Measurements from ENCODE around the gene PTPRN2. TPM values are rescaled to one million over a fixed set of nuclear protein-coding genes. Genes with fewer than 3 reads are reported as not detected.
"Not testable (repeated sequence)": the region's sequence is repeated elsewhere in the genome, so short reads cannot be mapped to it uniquely, and the experiment has no call there.

The PTPRN2 gene
- total RNA-seq, 1 experiment from 2014 or later, result 2.9 TPM

- DNase-seq (ENCODE audit: extremely low read depth, low read depth), result no peak
Observed at GRCh38 chr7:158428837-158429753, 158.5 kb downstream of the PTPRN2 start.

DNA sequence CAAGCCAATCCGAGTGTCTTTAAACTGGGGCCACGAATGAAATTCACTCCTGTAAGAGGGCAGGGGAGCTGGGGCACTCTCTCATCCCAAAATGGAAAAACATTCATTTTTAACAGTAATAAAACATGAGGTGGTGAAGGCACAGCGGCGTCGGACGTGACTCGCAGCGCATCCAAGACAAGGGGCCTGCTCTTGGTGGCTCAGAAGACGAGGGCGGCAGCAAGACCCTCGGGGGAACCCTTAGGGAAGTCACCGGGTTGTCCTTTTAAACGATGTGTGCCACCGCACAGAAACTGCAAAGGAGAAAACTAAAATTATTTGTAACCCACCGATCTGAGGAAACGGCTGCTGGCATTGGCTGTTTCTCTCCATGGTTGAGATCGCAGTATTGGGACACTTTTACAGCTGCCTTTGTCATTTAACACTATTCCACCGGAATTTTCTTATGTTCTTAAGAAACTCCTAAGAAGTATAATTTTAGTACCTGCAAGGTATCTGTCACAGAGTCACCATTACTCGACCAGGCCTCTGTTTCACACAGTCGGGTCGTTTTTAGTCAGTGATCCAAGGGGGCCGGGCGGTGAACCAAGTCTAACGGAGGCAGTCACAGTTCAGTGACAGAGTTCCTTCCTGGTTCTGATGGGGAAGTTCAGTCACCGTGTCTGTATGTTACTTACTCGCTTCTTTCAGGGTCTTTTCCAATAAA lies 159.3 kb downstream of the PTPRN2 start:
- no peak for DNase-seq (ENCODE audit: extremely low read depth, low read depth)

DNA sequence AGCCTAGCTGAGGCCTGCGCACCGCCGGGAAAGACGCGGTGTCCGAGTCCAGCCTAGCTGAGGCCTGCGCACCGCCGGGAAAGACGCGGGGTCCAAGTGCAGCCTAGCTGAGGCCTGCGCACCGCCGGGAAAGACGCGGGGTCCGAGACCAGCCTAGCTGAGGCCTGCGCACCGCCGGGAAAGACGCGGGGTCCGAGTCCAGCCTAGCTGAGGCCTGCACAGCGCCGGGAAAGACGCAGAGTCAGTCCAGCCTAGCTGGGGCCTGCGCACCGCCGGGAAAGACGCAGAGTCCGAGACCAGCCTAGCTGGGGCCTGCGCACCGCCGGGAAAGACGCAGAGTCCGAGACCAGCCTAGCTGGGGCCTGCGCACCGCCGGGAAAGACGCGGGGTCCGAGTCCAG lies 161.9 kb downstream of the PTPRN2 start:
- DNase-seq (ENCODE audit: extremely low read depth, low read depth), result not testable (repeated sequence)

DNA sequence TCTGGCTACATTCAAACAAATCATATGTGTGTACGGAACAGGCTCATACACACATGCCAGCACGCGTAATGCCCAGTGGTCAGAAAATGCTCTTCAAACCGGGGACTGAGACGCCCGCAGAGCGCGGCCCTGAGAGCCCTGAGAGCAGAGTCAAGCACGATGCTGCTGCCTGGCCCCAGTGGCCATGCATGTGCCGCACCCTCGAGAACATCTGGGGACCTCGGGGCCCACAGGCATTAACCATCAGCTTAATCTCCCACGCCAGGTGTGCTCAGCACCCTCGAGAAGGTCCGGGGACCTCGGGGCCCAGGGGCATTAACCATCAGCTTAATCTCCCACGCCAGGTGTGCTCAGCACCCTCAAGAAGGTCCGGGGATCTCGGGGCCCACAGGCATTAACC lies 163.1 kb downstream of the PTPRN2 start:
- DNase-seq (ENCODE audit: extremely low read depth, low read depth), result no peak

GRCh38 chr7:158424011-158424410 lies 163.6 kb downstream of the PTPRN2 start:
- no peak for DNase-seq (ENCODE audit: extremely low read depth, low read depth)

- DNase-seq (ENCODE audit: extremely low read depth, low read depth), result no peak
Observed at GRCh38 chr7:158422887-158423560, 164.6 kb downstream of the PTPRN2 start.

GRCh38 chr7:158422196-158422886 lies 165.3 kb downstream of the PTPRN2 start:
- no peak for DNase-seq (ENCODE audit: extremely low read depth, low read depth)

DNA sequence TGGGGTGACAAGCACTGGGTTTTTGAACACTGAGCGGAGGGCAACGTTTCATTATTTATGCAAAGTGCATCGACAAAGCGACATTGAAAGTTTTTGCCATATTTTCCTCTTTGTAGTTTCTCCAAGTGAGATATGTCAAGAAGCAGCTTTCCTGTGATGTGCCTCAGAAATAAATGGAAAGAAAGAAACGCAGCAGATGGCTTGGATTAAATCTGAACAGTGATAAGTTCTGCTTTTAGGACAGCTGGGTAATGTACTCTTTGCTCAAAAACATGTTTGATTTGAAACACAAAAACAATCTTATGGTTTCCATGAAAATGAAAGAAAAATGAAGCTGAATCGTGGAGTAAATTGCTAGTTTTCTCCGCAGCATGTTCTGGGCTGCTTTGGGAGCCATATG lies 166.3 kb downstream of the PTPRN2 start:
- no peak for DNase-seq (ENCODE audit: extremely low read depth, low read depth)

- DNase-seq (ENCODE audit: extremely low read depth, low read depth), result no peak
Observed at GRCh38 chr7:158420591-158421340, 166.9 kb downstream of the PTPRN2 start.

- no peak for DNase-seq (ENCODE audit: extremely low read depth, low read depth)
Observed at GRCh38 chr7:158419238-158419785, 168.3 kb downstream of the PTPRN2 start.

- not testable (repeated sequence) for DNase-seq (ENCODE audit: extremely low read depth, low read depth)
Observed at GRCh38 chr7:158418395-158418794, 169.2 kb downstream of the PTPRN2 start.

- DNase-seq (ENCODE audit: extremely low read depth, low read depth), result no peak
Observed at GRCh38 chr7:158416283-158416933, 171.2 kb downstream of the PTPRN2 start.

- no peak for DNase-seq (ENCODE audit: extremely low read depth, low read depth)
Observed at GRCh38 chr7:158415316-158415715, 172.3 kb downstream of the PTPRN2 start.

- no peak for DNase-seq (ENCODE audit: extremely low read depth, low read depth)
Observed at GRCh38 chr7:158414486-158414961, 173.1 kb downstream of the PTPRN2 start.

GRCh38 chr7:158414002-158414401 lies 173.6 kb downstream of the PTPRN2 start:
- no peak for DNase-seq (ENCODE audit: extremely low read depth, low read depth)

GRCh38 chr7:158411232-158411950 lies 176.2 kb downstream of the PTPRN2 start:
- no peak for DNase-seq (ENCODE audit: extremely low read depth, low read depth)

GRCh38 chr7:158410720-158411119 lies 176.9 kb downstream of the PTPRN2 start:
- no peak for DNase-seq (ENCODE audit: extremely low read depth, low read depth)

DNA sequence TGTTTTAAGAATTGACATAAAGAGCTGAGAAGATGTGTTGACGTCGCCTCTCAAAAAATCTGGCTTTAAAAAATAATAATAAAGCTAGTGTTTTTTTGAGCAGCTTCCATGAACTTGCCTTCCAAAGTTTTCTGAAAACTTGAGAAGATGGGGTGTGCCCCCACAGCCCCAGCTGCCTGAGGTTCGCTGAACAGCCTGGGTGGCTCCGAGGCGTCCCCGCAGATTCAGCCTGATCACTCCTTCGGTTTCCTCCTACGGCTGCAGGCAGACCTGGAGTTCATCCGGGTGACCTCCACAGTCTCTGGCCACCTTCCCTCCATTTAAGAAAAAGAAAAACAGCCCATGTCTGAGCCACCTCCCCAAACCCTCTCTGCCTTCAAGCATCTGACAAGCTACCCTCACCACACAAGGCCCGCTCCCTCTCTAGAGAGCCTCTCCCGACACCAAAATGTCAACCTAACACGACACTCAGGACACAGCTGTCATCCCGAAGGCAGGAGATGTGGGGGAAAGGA lies 177.8 kb downstream of the PTPRN2 start:
- no peak for DNase-seq (ENCODE audit: extremely low read depth, low read depth)

Data from NCI-H460 (cell line).